NCI-H526 (cell line): ENCODE results near the gene LRRC47.

Experiments used
- DNase-seq, 2 experiments: peaks; one replicate each; lab custom pipeline; 2025; lab: John Stamatoyannopoulos, UW

LRRC47 gene

GRCh38 chr1:3732434-3733093 lies 63.7 kb downstream of the LRRC47 start:
- no peak for DNase-seq

- no peak for DNase-seq
Measured at GRCh38 chr1:3731583-3732433, 64.5 kb downstream of the LRRC47 start.

DNA sequence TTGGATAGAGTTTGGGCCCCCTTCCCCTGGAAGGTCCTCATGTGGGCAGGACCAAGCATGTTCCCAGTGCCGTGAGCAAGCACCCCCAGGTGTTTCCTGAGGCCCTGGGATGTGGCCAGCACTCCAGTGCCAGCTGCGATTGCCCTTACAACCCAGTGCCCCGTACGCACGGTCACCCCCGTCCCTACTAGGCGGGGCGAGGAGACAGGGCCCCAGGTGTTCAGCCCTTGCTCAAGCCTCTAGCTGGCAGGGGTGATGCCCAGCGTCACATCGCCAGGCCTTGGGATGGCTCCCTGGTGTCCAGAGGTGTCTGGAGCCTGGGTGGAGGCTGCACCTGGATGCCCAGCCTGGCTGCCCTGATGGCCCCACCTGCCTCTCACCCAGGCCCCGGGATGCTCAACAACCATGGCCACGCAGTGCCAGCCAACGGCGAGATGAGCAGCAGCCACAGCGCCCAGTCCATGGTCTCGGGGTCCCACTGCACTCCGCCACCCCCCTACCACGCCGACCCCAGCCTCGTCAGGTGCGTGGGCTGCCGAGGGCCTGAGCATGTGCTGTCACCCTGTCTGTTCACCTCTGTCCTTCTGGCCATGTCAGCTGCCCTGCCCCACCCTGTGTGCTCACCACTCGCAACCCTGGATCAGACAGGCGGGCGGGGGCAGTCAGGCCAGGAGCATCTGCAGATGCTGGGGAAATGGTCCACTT lies 65.6 kb downstream of the LRRC47 start:
- DNase-seq, result no peak

- DNase-seq, result no peak
Measured at GRCh38 chr1:3729594-3730542, 66.4 kb downstream of the LRRC47 start.
